GM18868 (cell line): Measurements from ENCODE around the gene MAP2.

Source experiments
- ATAC-seq: cut with Tn5 transposase; IDR thresholded peaks from one replicate; pipeline ENCODE4 v1.9.1; 2021; ENCODE audit warnings: mild to moderate bottlenecking, moderate library complexity; ENCODE audit not compliant: unreplicated experiment

MAP2 gene

DNA sequence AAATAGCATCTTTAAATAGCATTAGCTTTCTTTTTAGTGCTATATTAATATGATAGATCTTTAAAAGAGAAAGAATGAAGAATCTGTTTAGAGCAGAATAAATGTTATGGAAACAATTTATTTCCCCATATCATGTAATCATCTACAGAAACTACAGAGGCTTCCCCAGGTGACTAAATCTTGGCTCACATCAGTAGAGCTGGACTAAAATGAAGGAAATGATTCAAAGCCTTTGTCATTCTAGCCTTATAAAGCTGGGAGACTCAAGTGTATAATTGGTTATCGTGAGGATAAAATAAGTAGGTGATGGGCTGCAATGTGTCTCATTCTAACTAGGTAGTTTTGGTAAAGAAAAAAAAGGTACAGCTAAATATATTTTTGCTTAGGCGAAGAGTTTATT, 264.5 kb downstream of the MAP2 start:
- ATAC-seq, result no peak

DNA sequence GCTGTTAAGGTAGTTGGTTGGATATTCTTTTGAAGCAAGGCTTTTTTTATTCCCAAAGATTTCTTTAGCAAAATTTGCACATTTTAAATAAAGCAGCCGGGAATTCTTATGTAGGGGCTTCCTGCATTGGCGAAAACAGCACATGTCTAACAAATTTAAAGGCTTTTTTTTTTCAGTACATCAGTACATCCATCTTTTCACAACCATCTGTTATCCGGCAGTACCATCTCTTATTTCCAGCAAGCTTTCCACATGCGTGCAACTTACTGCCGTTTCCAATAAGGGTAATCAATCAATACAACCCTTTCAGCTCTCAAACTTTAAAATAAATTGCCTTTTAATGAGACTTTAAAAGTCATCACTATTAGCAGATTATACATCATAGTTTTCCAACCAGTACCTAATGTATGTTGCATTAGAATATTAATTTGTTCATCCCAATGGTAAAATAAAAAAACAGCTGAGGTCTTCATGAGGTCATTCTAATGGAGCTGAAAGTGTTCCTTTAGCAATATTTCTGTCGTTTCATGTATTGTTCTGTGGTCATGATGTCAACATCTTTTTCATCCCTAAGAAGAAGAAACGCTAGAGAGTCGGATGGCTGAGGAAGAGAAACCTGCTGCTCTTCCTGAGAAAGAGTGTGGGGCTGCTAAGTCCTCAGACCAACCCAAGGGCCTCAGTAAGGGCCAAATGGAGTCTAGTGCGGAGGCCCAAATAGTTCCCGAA, 266.3 kb downstream of the MAP2 start:
- no peak for ATAC-seq

DNA sequence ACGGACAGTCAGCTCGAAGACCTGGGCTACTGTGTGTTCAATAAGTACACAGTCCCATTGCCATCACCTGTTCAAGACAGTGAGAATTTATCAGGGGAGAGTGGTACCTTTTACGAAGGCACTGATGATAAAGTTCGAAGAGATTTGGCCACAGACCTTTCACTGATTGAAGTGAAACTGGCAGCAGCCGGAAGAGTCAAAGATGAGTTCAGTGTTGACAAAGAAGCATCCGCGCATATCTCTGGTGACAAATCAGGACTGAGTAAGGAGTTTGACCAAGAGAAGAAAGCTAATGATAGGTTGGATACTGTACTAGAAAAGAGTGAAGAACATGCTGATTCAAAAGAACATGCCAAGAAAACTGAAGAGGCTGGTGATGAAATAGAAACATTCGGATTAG, 270.9 kb downstream of the MAP2 start:
- no peak for ATAC-seq

DNA sequence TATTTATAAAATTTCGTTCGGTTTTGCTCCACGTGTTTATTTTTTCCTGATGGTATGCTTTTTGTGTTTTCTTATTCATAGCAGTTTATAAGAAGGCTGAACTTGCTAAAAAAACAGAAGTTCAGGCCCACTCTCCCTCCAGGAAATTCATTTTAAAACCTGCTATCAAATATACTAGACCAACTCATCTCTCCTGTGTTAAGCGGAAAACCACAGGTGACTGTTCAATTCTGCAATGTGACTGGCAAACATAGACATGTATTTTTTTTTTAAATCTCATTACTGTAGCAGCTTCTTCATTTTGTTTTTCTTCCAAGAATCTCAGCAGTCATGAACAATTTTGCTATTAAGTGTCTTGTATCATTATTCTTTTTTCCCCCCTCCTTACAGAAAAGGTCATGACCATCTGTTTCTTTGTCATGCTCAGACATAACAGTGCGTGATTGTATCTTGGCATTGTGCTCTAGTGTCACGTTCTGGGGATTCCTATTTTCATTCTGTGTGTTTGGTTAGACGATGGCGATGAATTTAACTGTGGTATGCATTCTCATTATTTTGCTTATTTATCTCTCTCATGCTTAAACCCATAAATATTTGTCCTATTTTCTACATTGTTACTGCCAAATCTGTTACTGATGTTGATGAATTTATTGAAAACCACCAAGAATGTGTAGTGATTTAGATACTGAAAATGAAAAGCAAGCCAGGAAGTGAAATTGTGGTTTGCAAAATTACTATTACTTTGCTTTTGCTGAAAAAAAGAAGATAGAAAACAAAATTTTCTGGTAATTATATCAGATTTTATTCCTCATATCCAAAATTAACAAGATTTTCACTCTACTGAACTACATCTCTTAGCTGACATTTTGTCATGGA, 273.2 kb downstream of the MAP2 start:
- ATAC-seq, result peak; percentile 81

DNA sequence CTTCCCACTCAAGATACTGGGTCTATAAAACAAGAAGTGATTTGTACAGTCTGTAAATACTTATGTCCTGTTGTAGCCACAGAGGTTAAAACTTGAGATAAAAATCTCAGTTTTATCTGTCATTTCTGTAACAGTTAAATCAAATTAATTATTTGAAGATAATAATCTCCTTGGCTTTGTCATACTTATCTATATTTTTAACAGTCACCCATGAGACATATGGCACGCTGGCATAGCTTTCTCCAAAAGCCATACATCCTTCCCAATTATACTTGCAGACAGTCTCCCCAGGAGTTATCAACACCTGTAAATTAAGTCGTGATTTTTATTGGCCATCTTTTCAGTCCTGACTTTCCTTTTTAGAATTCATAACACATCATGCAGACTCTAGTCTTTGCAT, 278.9 kb downstream of the MAP2 start:
- ATAC-seq, result no peak

DNA sequence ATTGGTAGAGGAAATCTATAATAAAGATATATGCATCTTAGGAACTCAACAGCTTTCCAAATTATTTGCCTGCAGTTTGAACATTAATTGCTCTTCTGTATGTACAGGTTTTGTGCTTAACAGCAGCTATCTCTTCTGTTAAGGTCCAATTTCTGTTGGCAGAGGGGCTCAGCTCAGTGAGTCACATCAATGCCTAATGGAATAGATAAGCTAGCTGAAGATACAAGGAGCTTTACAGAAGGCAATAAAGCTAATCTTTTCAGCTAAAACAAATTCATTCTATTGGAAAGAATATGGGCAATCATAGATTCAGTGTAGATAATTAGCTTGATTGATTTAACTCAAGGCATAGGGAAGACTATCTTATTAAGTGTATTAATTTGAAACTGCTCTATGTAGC, 289.4 kb downstream of the MAP2 start:
- no peak for ATAC-seq

DNA sequence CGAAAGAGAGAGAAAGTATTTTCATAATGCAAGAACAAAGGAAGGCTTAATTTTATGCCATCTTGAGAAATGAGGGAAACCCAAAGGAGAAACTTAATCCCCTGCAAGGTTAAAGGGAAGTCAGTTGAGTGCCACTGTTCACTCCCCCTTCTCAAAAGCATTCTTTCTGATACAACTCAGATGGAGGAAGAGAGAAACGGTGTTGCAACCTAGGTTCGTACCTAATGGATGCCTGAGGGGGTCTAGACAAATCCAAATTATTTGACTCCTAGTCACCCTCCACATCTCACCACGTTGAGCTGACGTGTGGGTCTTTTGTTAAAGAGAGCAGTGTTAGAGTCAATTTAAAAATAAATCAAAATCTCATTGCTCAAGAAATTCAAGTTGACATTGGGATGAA, 295.2 kb downstream of the MAP2 start:
- ATAC-seq, result no peak

DNA sequence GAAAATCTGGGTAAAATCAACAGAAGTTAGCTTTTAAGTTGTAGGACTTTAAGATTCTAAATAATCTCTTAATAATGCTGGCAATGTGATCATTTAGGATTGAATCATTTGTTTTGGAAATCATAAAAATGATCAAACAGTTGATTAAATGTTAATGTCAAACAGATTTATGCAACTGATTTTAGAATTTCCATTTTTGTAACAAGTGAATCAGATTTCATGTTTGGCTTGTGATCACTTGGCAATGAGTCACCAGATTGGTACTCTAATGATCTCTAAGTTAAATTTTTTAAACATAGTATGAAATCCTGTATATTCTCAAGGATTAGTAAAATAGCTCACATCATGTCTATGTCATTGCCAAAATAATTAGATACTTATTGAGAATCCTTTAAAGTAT, 297.6 kb downstream of the MAP2 start:
- ATAC-seq, result no peak

DNA sequence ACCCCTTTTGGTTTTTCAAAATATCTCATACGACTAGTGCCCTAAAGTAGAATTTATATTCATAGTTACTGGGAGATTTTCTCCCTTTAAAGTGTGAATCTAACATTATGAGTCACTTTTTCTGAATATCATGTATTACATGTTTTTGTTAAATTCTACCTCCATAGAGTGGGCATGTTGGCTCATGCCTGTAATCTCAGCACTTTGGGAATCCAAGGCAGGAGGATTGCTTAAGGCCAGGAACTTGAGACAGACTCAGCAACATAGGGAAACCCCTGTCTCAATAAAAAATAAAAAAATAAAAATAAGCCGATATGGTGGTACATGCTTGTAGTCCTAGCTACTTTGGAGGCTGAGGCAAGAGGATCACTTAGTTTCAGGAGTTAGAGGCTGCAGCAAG, 302.5 kb downstream of the MAP2 start:
- ATAC-seq, result no peak

DNA sequence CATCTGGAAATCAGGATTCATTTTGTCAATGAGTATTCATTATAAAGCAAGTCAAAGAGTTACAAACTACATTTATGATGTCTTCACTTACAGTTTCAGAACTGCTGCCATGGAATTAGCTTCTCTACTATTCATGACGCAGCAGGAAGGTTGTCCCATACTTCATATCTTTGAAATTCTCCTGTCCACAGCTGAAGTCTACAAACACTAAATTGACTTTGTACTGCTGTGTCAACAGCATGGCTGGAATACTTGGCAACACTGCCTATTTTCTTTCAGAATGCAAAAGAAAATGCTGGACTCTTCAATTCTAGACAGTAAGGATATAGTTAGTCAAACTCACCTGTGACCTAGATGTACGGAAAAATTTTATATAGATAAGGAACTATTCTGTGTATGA, 303.2 kb downstream of the MAP2 start:
- ATAC-seq, result no peak

DNA sequence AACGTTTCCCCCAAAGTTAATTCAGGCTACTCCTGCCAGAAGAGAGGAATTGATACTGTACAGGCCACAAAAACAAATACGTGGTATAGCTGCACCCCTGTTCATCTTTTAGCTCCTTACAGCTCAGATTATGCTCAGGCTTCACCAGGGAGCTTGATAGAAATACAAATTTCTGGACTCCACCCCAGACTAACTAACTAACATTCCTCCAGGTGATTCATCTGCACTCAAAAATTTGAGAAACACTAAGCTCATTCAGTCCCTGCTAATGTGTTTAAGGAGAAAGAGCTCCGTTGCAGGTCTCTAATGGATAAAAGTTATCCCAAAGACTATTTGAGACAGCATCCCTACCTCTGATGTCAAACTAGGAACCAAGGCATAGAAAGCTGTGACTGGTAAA, 311.0 kb downstream of the MAP2 start:
- no peak for ATAC-seq

DNA sequence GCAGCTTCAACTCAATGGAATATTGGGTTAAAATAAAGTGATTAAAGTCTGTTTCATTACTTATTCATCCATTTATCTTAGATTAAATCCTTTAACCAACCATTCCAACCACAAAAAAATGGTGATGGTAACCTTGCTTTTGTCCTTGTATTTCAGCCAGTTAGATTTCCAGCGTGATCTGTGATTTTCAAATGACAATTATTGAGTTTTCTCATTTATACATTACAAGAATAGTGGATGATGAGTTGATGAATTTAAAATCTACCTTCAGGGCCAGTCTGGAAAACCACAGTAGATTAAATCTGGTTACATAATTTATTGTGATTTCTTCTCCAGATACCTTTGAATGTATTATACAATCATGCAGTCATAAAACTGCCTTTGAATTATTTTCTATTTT, 318.1 kb downstream of the MAP2 start:
- no peak for ATAC-seq

DNA sequence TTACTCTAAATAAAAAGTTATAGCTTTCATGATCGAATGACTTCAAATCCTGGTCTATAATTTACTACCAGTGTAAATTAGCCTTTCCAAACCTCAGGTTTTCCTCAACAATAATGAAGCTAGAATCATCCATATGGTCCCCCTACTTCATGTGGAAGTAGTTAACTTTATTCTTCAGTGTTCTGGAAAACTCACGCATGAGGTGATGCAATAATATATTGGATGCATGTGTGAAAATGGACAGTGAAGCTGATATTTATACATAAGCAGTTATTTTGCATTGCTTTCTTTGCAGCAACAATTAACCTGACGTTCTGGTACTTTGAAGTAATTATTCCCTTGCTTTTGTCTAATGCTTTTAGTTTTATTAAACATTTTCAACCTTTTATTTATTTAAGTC, 329.2 kb downstream of the MAP2 start:
- ATAC-seq, result no peak

DNA sequence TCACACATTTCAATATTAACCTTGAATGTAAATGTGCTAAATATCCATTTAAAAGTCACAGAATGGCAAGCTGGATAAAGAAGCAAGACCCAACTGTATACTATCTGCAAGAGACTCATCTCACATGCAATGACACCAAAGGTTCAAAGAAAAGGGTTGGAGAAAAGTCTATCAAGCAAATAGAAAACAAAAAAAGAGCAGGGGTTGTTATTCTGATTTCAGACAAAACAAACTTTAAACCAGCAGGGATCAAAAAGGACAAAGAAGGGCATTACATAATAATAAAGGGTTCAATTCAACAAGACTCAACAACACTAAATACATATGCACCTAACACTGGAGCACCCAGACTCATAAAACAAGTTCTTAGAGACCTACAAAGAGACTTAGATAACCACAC, 333.3 kb downstream of the MAP2 start:
- no peak for ATAC-seq

DNA sequence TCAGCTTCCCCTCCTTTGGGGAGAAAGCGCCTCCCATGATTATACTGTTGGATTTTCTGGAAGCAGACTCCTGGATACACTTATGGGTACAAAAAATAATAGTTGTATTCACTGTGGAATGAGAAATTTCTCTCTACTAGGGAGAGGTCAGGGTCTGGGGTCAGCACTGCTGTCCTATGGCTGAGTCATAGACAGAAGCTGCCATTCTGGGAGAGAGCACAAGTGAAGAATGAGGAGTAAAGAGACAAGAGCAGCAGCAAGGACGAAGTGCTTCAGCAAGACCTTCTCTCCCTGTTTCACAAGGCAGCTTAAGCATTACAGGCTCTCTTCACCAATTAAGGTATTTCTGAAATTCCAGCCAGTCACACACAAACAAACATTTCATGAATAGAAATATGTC, 337.7 kb downstream of the MAP2 start:
- ATAC-seq, result no peak

DNA sequence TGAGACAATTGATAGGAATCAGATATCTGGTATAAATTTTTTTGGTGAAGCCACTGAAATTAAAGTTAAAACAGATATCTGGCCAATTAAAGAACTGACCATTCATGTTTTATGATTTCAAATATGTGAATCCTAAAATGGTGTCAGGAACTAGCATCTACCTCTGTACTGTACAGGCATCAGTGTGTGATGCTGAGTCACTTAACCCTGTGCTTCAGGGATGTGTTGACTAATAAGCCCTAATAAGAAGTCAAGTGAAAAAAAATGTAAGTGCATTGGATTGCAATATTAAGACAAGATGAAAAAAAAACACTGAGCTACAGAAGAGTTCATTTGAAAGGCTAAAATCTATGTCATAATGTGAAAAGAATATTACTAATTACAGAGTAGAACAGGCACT, 338.7 kb downstream of the MAP2 start:
- no peak for ATAC-seq

DNA sequence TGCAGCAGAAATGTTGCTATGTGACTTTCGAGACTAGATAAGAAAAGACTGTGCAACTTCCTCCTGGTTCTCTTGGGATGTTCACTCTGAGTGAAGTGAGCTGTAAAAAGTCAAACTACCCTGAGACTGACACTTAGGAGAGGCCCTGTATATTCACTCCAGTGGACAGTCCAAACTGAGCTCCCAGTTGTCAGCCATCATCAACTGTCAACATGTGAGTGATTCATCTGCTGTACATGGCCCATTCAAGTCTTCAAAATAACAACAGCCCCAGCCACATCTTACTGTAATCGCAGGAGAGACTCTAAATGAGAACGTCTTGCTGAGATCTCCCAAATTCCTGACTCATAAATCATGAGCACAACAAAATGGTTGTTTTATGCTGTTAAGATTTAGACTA, 339.3 kb downstream of the MAP2 start:
- ATAC-seq, result no peak

DNA sequence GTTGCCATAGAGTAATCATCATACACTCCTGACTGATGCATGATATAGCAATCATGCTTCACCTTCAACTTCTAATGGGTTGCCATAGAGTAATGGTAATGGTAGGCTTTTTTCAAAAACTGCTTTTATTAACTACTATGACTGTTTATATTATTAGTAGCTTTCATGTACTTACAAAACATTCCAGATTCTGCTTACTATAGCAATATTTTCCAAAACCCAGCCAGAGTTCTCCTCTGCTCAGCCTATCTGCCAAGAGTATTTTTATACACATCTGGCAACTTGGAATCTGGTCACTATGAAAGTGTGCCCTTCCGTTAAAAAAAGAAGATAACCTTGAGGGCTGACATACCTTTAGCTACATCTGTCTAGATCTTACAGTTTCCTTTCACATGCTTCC, 342.8 kb downstream of the MAP2 start:
- ATAC-seq, result no peak

DNA sequence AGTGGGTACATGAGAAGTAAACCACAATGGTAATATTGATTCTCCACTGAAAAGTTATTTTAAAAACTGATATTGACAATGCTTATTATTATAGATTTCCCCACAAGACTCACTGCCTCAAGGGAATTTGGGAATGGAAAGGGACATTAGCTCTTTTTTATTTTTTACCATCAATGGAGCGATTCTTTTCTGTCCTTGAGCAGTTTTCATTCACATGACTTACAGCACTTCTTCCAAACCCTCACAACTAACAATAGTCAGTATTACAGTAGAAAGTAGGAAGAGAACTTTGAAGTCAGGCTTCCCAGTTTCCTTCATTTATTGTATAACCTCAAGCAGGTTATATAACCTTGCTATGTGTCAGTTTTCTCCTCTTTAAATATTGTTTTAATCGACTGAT, 343.5 kb downstream of the MAP2 start:
- ATAC-seq, result no peak

DNA sequence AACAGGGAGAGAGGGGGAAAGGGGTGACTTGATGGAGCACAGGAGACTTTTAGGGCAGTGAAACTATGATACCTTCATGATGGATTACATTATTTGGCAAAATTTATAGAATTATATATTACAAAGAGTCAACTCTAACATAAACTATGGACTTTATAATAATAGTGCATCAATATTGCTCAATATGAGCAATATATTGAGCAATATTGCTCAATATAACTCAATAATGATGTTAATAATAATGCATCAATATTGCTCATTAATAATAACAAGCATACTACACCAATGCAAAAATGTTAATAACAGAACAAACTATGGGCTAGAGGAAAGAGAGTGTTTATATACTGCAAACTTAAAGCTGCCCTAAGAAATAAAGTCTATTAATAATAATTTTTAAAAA, 344.7 kb downstream of the MAP2 start:
- ATAC-seq, result no peak

DNA sequence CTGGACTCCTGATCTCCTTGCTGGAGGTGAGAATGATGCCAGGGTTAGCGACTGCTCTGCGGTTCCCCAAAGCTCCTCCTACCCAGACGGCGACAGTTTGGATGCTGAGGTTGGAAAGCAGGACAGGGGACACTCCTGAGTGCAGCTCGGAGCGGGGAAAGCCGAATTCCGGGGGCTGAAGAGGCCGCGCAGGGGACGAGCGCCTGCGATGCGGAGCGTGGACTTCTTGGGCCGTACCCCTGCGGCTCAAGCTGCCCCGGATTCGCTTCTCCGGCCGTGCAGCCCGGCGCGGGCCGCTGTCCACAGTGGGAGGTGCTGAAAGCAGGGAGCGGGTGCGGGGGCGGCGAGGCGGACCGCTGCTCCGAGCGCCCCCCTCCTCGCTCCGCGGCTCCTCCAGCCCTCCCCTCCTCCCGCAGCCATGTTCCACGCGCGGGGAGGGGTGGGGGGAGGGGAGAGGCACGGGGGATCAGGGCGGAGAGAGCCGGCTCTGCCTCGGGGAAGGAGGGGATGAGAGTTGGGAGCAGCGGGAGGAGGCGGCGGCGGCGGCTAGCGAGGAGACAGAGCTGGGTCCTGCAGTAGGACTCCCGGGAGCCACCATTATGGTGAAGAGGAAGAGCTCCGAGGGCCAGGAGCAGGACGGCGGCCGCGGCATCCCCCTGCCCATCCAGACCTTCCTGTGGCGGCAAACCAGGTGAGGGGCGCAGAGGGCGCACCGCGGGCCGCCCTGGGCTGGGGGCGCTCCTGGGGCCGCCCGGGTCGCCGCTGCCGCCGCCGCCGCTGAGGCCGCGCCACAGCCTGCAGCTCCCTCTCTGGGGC, 347.8 kb downstream of the MAP2 start, which contains the start of gene UNC80:
Gene UNC80, plus strand, starts transcription at position 359 of the 816 bp plus-strand sequence. Its CDS starts 241 bp downstream, at position 600.
- peak; percentile 76 for ATAC-seq
